Fibroblast of skin of back (primary cell): Measurements from ENCODE around the gene PIP4K2A.

Experiments
- DNase-seq: peaks from one replicate; pipeline ENCODE4 v3.0.0-alpha.2; 2013

Gene PIP4K2A

GRCh38 chr10:22665329-22665728, 49.0 kb downstream of the PIP4K2A start:
- no peak for DNase-seq

- DNase-seq: no peak
Measured at GRCh38 chr10:22662733-22663330, 51.5 kb downstream of the PIP4K2A start.

- DNase-seq: no peak
Measured at GRCh38 chr10:22659866-22660265, 54.5 kb downstream of the PIP4K2A start.

- DNase-seq: peak; percentile 55
Measured at GRCh38 chr10:22658745-22659410, 55.5 kb downstream of the PIP4K2A start.

GRCh38 chr10:22657566-22658225, 56.7 kb downstream of the PIP4K2A start:
- peak; percentile 47 for DNase-seq

GRCh38 chr10:22657024-22657423, 57.4 kb downstream of the PIP4K2A start:
- DNase-seq: no peak

- no peak for DNase-seq
Measured at GRCh38 chr10:22656036-22656435, 58.3 kb downstream of the PIP4K2A start.

GRCh38 chr10:22655312-22655981, 58.9 kb downstream of the PIP4K2A start:
- peak; percentile 61 for DNase-seq

GRCh38 chr10:22652988-22653481, 61.3 kb downstream of the PIP4K2A start:
- DNase-seq: no peak

GRCh38 chr10:22651276-22651980, 63.0 kb downstream of the PIP4K2A start:
- DNase-seq: no peak

GRCh38 chr10:22649994-22650393, 64.4 kb downstream of the PIP4K2A start:
- no peak for DNase-seq

- DNase-seq: no peak
Measured at GRCh38 chr10:22649390-22649841, 65.0 kb downstream of the PIP4K2A start.

- peak; percentile 64 for DNase-seq
Measured at GRCh38 chr10:22648547-22648961, 65.8 kb downstream of the PIP4K2A start.

- DNase-seq: peak; percentile 28
Measured at GRCh38 chr10:22647244-22647643, 67.1 kb downstream of the PIP4K2A start.

- no peak for DNase-seq
Measured at GRCh38 chr10:22646388-22646853, 68.0 kb downstream of the PIP4K2A start.

- DNase-seq: no peak
Measured at GRCh38 chr10:22644222-22644621, 70.2 kb downstream of the PIP4K2A start.

GRCh38 chr10:22643775-22644174, 70.6 kb downstream of the PIP4K2A start:
- no peak for DNase-seq

GRCh38 chr10:22643116-22643515, 71.3 kb downstream of the PIP4K2A start:
- DNase-seq: no peak

- no peak for DNase-seq
Measured at GRCh38 chr10:22641743-22642142, 72.6 kb downstream of the PIP4K2A start.

- DNase-seq: no peak
Measured at GRCh38 chr10:22640359-22640758, 74.0 kb downstream of the PIP4K2A start.

- DNase-seq: no peak
Measured at GRCh38 chr10:22638863-22639262, 75.5 kb downstream of the PIP4K2A start.

GRCh38 chr10:22637491-22637890, 76.9 kb downstream of the PIP4K2A start:
- no peak for DNase-seq
